ENCODE data around the gene MUC21. TPM values are rescaled to one million over a fixed set of nuclear protein-coding genes. Genes with fewer than 3 reads are reported as not detected.

Gene MUC21
- total RNA-seq, 6 experiments from 2014 or later = 0.11 TPM; not detected in 5

GRCh38 chr6:31005249-31006020 lies 21.9 kb downstream of the MUC21 start:
- ATAC-seq (peak in 1 of 4 donors; percentile 23), DNase-seq (no peak)
- H3K4me3 ChIP-seq = no peak overlapping the region
- no peak overlapping the region for H3K27ac ChIP-seq
- H3K27me3 ChIP-seq = no peaks in the 10 kb centered on the region
- 73% methylated on average over 7 of the region's 9 CpGs for WGBS (ENCODE audit: insufficient coverage, low coverage, low lambda C conversion rate, missing lambda C conversion rate)
- no peaks in the 10 kb centered on the region for H3K36me3 ChIP-seq
- H3K4me1 ChIP-seq = no peaks in the 10 kb centered on the region
- no peaks in the 10 kb centered on the region for H3K9me3 ChIP-seq
- intact Hi-C loops (cut with DNase I) = no loop called here
- TF ChIP-seq POLR2A (IDR thresholded peaks at IDR 0.05) = no peak
- TF ChIP-seq CTCF (IDR thresholded peaks at IDR 0.05) = no peak

- ATAC-seq (no peak), DNase-seq (no peak)
- Histone ChIP-seq H3K27me3 (no peaks in the 10 kb centered on the region), H3K4me1 (no peaks in the 10 kb centered on the region), H3K4me3 (no peak overlapping the region), H3K36me3 (no peaks in the 10 kb centered on the region), H3K9me3 (no peaks in the 10 kb centered on the region), H3K27ac (no peak overlapping the region)
- 52% methylated on average over 8 of the region's 8 CpGs for WGBS (ENCODE audit: insufficient coverage, low coverage, low lambda C conversion rate, missing lambda C conversion rate)
- intact Hi-C loops (cut with DNase I) = no loop called here
- no peak for TF ChIP-seq CTCF (IDR thresholded peaks at IDR 0.05)
Measured at GRCh38 chr6:31007694-31008093, 24.2 kb downstream of the MUC21 start.

- no peak for DNase-seq
- H3K27me3 ChIP-seq = no peaks in the 10 kb centered on the region
- no peaks in the 10 kb centered on the region for H3K36me3 ChIP-seq
- no peak overlapping the region for H3K4me3 ChIP-seq
- 61% methylated on average over 4 of the region's 4 CpGs for WGBS (ENCODE audit: insufficient coverage, low coverage, low lambda C conversion rate, missing lambda C conversion rate)
- intact Hi-C loops (cut with DNase I) = no loop called here
- H3K4me1 ChIP-seq = no peaks in the 10 kb centered on the region
- TF ChIP-seq CTCF (IDR thresholded peaks at IDR 0.05) (no peak), POLR2A (IDR thresholded peaks at IDR 0.05) (no peak)
- ATAC-seq = no peak
- no peak overlapping the region for H3K27ac ChIP-seq
- H3K9me3 ChIP-seq = no peaks in the 10 kb centered on the region
Measured at GRCh38 chr6:31008165-31008564, 24.6 kb downstream of the MUC21 start.

- Histone ChIP-seq H3K36me3 (no peaks in the 10 kb centered on the region), H3K4me3 (no peak overlapping the region), H3K27me3 (no peaks in the 10 kb centered on the region), H3K9me3 (no peaks in the 10 kb centered on the region), H3K4me1 (no peaks in the 10 kb centered on the region), H3K27ac (no peak overlapping the region)
- no peak for ATAC-seq
- intact Hi-C loops (cut with DNase I) = no loop called here
- no peak for TF ChIP-seq POLR2A (IDR thresholded peaks at IDR 0.05)
- TF ChIP-seq CTCF (IDR thresholded peaks at IDR 0.05) = no peak
- WGBS (ENCODE audit: insufficient coverage, low coverage, low lambda C conversion rate, missing lambda C conversion rate) = 75% methylated on average over 6 of the region's 7 CpGs
- no peak for DNase-seq
Measured at GRCh38 chr6:31009731-31010130, 26.2 kb downstream of the MUC21 start.
